Thyroid gland (tissue), 4 donors: ENCODE results near the gene TRIM72. TPM values are rescaled to one million over a fixed set of nuclear protein-coding genes. Genes with fewer than 3 reads are reported as not detected.

ENCODE experiments used
- DNase-seq, 2 donors: peaks; one replicate each; pipeline ENCODE4 v3.0.0-alpha.2; 2019
- H3K27ac ChIP-seq, 3 donors: fragments of 200-600 bp; sonication (generic); 1 replicate in 2 of 3; 2 replicates in 1 of 3; pipeline ENCODE4 v1.5.1; 2016 to 2019; ENCODE audit warnings: mild to moderate bottlenecking in 1 of 3, moderate library complexity in 1 of 3
- H3K27me3 ChIP-seq: fragments of 200-600 bp; sonication (generic); one replicate; pipeline ENCODE4 v1.5.1; 2019
- H3K36me3 ChIP-seq, 2 donors: fragments of 200-600 bp; sonication (generic); one replicate each; pipeline ENCODE4 v1.5.1; 2016 to 2019
- H3K4me1 ChIP-seq, 2 donors: fragments of 200-600 bp; sonication (generic); one replicate each; pipeline ENCODE4 v1.5.1; 2017 to 2019
- H3K4me3 ChIP-seq, 3 donors: fragments of 200-600 bp; sonication (generic); replicated peaks in 1 of 3; 1 replicate in 2 of 3; 2 replicates in 1 of 3; pipeline ENCODE4 v1.5.1; 2016; ENCODE audit warnings: mild to moderate bottlenecking in 1 of 3
- H3K9me3 ChIP-seq: fragments of 200-600 bp; sonication (generic); one replicate; pipeline ENCODE4 v1.5.1; 2017
- POLR2A ChIP-seq, 2 donors: fragments of 450-650 bp; IDR thresholded peaks; one replicate each; pipeline ENCODE4 v1.6.1; 2017; ENCODE audit warnings: antibody characterized with exemption in 2 of 2, mild to moderate bottlenecking in 2 of 2, moderate library complexity in 1 of 2
- whole genome bisulfite sequencing, 2 donors: methylation state at CpG; one replicate each; pipeline ENCODE4 v1.1.5; 2017; 5-methylcytosine and 5-hydroxymethylcytosine counted together
- intact Hi-C: fragments of 100-400 bp; cut with DNase I; formaldehyde crosslinking; loops from one replicate; pipeline ENCODE4 v1.15.1; 2023
- total RNA-seq, 4 donors: library from RNA; depleted of rRNA; stranded (reverse); fragments of >200 nt; gene quantifications; one replicate each; pipeline ENCODE4 v1.2.3, GENCODE V29; 2016
- TF ChIP-seq, protein P1 (sequence below), 6 experiments: fragments of 200-600 bp in 3 of 6; fragments of 450-650 bp in 3 of 6; sonication (generic) in 3 of 6; IDR thresholded peaks; one replicate each; pipeline ENCODE4 v1.5.1; 2016 to 2019; ENCODE audit warnings: antibody characterized with exemption in 6 of 6, mild to moderate bottlenecking in 2 of 6, inconsistent platforms in 1 of 6, moderate library complexity in 1 of 6

The TRIM72 gene
- total RNA-seq, 4 donors from 2014 or later = under 0.01 to 0.11 TPM; not detected in 2

DNA sequence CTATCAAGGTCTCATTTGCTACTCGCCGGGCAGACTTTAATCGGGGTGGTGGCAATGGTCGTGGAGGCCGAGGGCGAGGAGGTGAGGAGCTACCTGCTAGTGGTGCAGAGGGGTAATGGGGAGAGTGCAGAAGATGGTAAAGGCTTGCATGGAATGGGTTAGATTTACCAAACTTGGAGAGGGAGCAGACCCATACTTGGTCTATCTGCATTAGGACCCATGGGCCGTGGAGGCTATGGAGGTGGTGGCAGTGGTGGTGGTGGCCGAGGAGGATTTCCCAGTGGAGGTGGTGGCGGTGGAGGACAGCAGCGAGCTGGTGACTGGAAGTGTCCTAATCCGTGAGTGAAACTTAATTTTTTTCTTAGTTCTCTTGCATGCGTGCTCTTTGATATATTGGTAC, 23.9 kb upstream of the TRIM72 start:
- no peak overlapping the region for H3K4me3 ChIP-seq
- H3K4me1 ChIP-seq = no peaks in the 10 kb centered on the region
- H3K27ac ChIP-seq = no peak overlapping the region
- intact Hi-C loops = no loop called here
- no peak for TF ChIP-seq POLR2A (IDR thresholded peaks at IDR 0.05)
- TF ChIP-seq, protein P1, sequence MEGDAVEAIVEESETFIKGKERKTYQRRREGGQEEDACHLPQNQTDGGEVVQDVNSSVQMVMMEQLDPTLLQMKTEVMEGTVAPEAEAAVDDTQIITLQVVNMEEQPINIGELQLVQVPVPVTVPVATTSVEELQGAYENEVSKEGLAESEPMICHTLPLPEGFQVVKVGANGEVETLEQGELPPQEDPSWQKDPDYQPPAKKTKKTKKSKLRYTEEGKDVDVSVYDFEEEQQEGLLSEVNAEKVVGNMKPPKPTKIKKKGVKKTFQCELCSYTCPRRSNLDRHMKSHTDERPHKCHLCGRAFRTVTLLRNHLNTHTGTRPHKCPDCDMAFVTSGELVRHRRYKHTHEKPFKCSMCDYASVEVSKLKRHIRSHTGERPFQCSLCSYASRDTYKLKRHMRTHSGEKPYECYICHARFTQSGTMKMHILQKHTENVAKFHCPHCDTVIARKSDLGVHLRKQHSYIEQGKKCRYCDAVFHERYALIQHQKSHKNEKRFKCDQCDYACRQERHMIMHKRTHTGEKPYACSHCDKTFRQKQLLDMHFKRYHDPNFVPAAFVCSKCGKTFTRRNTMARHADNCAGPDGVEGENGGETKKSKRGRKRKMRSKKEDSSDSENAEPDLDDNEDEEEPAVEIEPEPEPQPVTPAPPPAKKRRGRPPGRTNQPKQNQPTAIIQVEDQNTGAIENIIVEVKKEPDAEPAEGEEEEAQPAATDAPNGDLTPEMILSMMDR (IDR thresholded peaks at IDR 0.05) = no peak
- H3K36me3 ChIP-seq = peaks cover 97% of the 10 kb centered on the region in 2 donors
- H3K9me3 ChIP-seq = no peaks in the 10 kb centered on the region
- no peaks in the 10 kb centered on the region for H3K27me3 ChIP-seq
- WGBS, 2 donors = 95 to 96% methylated on average over 12 of the region's 12 CpGs
- DNase-seq = no peak

DNA sequence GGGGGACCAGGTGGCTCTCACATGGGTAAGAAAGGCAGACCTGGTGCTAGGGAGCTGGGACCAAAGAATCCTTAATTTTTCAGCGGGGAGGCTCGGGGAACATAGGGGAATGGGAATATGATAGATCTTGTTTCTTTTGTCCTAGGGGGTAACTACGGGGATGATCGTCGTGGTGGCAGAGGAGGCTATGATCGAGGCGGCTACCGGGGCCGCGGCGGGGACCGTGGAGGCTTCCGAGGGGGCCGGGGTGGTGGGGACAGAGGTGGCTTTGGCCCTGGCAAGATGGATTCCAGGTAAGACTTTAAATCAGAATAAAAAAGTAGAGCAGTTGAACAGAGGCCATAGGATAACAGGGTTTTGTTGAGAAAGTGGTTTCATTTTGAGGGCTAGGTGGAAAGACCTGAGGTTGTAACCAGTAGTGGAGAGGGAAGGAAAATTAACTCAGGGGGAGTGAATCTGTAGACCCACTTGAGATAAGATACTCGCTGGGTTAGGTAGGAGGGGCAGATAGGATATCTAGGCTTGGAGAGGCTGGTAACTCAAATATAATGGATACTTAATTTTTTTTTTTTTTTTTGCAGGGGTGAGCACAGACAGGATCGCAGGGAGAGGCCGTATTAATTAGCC, 23.0 kb upstream of the TRIM72 start:
- no peak for DNase-seq
- no peaks in the 10 kb centered on the region for H3K27me3 ChIP-seq
- WGBS, 2 donors = 95 to 97% methylated on average over 17 of the region's 17 CpGs
- H3K36me3 ChIP-seq = peaks cover 94 to 97% of the 10 kb centered on the region in 2 donors
- H3K4me1 ChIP-seq = no peaks in the 10 kb centered on the region
- no peak overlapping the region for H3K4me3 ChIP-seq
- no peaks in the 10 kb centered on the region for H3K9me3 ChIP-seq
- intact Hi-C loops = no loop called here
- no peak for TF ChIP-seq POLR2A (IDR thresholded peaks at IDR 0.05)
- TF ChIP-seq, protein P1 (IDR thresholded peaks at IDR 0.05) = no peak
- no peak overlapping the region for H3K27ac ChIP-seq

DNA sequence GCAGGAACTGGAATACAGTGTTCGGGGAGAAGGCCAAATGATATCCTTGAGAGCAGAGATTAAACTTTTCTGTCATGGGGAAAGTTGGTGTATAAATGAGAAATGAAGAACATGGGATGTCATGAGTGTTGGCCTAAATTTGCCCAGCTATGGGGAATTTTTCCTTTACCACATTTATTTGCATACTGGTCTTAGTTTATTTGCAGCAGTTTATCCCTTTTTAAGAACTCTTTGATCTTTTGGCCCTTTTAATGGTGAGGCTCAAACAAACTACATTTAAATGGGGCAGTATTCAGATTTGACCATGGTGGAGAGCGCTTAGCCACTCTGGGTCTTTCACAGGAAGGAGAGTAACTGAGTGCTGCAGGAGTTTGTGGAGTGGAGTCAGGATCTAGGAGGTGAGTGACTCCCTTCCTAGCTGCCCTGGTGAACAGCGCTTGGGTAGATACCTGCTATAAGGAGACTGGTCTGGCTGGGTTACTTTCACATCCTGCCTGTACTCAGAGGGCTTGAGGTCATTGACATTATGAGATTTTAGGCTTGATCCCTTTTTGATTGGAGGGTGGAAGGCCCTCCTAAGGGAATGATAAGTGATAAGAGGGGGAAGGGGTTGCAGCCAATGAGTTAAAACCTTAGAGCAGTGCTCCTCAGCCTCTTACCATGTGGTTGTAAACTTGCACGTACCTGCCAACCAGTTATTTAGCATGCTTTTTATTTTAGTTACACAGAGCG, 22.1 kb upstream of the TRIM72 start:
- H3K9me3 ChIP-seq = no peaks in the 10 kb centered on the region
- no peaks in the 10 kb centered on the region for H3K27me3 ChIP-seq
- no peak overlapping the region for H3K4me3 ChIP-seq
- DNase-seq = no peak
- intact Hi-C loops = no loop called here
- TF ChIP-seq POLR2A (IDR thresholded peaks at IDR 0.05) = no peak
- TF ChIP-seq, protein P1 (IDR thresholded peaks at IDR 0.05) = no peak
- H3K4me1 ChIP-seq = no peaks in the 10 kb centered on the region
- WGBS, 2 donors = 87 to 90% methylated on average over 5 of the region's 5 CpGs
- H3K27ac ChIP-seq = no peak overlapping the region
- peaks cover 91 to 94% of the 10 kb centered on the region in 2 donors for H3K36me3 ChIP-seq

DNA sequence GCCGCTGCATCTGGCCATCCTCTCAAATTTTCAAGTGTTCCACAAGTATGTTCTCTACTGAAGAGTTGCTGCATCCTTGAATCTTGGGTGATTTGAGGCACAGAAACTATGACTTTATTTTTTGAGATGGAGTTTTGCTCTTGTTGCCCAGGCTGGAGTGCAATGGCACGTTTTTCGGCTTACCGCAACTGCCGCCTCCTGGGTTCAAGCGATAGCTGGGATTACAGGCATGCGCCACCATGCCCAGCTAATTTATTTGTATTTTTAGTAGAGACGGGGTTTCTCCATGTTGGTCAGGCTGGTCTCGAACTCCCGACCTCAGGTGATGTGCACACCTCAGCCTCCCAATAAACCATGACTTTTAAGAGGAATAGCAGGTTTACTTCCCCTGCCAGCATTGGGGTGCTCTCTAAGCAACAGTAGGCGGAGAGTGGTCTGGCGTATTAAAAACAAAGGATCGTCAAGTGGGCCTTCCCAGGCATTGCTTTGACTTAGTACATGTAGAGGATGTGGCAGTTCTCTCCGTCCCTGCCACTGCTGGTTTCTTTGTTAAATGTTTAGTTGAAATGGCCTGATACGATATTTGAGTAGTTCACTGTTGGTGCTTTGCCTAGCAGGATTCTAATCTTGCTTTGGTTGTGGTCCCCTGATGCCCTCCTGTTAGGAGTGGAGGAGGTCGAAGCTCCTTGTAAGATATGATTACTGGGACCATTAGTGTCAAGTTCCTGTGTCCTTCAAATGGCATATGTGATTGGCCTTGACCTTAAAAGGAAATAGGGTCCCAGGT, 20.9 kb upstream of the TRIM72 start:
- intact Hi-C loops = no loop called here
- Histone ChIP-seq H3K27me3 (no peaks in the 10 kb centered on the region), H3K36me3 (peaks cover 82% of the 10 kb centered on the region in 2 donors), H3K27ac (no peak overlapping the region), H3K4me1 (no peaks in the 10 kb centered on the region), H3K4me3 (no peak overlapping the region), H3K9me3 (no peaks in the 10 kb centered on the region)
- TF ChIP-seq, protein P1 (IDR thresholded peaks at IDR 0.05) = no peak
- TF ChIP-seq POLR2A (IDR thresholded peaks at IDR 0.05) = no peak
- no peak for DNase-seq
- WGBS, 2 donors = 89 to 93% methylated on average over 16 of the region's 16 CpGs
